Glutamatergic neuron (in vitro differentiated cells): ENCODE results near the gene ENPP3. TPM values are rescaled to one million over a fixed set of nuclear protein-coding genes. Genes with fewer than 3 reads are reported as not detected.

Experiments
- DNase-seq: peaks from one replicate; pipeline ENCODE4 v3.0.0; 2022
- H3K27ac Mint-ChIP-seq: one replicate; pipeline ENCODE4 v1.8.0; 2020; ENCODE audit warnings: mild to moderate bottlenecking, mixed read lengths, inconsistent platforms; ENCODE audit not compliant: unreplicated experiment
- H3K27me3 Mint-ChIP-seq: one replicate; pipeline ENCODE4 v1.8.0; 2020; ENCODE audit warnings: mild to moderate bottlenecking, moderate library complexity, mixed read lengths, inconsistent platforms; ENCODE audit not compliant: unreplicated experiment
- H3K36me3 Mint-ChIP-seq: one replicate; pipeline ENCODE4 v1.8.0; 2020; ENCODE audit warnings: mild to moderate bottlenecking, mixed read lengths, inconsistent platforms; ENCODE audit not compliant: unreplicated experiment
- H3K4me1 Mint-ChIP-seq: one replicate; pipeline ENCODE4 v1.8.0; 2020; ENCODE audit warnings: mild to moderate bottlenecking, low read depth, mixed read lengths, inconsistent platforms; ENCODE audit not compliant: unreplicated experiment
- H3K4me3 Mint-ChIP-seq: one replicate; pipeline ENCODE4 v1.8.0; 2020; ENCODE audit warnings: mild to moderate bottlenecking, mixed read lengths, inconsistent platforms; ENCODE audit not compliant: unreplicated experiment
- H3K9me3 Mint-ChIP-seq: one replicate; pipeline ENCODE4 v1.8.0; 2020; ENCODE audit warnings: mild to moderate bottlenecking, moderate library complexity, mixed read lengths, inconsistent platforms; ENCODE audit not compliant: unreplicated experiment
- CTCF ChIP-seq: fragments of 200-600 bp; sonication (generic); IDR thresholded peaks from one replicate; pipeline ENCODE4 v1.5.0; 2021; ENCODE audit not compliant: partially characterized antibody, unreplicated experiment
- total RNA-seq: library from RNA; stranded (reverse); fragmentation: NEBNext Ultra II Directional; extraction: Animal tissue kit (Norgen Biotek cat#: 25700); gene quantifications from one replicate; pipeline ENCODE4 v1.2.1, GENCODE V29; 2021; ENCODE audit not compliant: unreplicated experiment

Gene ENPP3
- total RNA-seq, 1 donor from 2014 or later = not detected

- Mint-ChIP-seq H3K9me3 (no peaks in the 10 kb centered on the region), H3K36me3 (no peaks in the 10 kb centered on the region), H3K4me1 (no peaks in the 10 kb centered on the region), H3K27ac (no peak overlapping the region), H3K4me3 (no peak overlapping the region), H3K27me3 (no peaks in the 10 kb centered on the region)
- TF ChIP-seq CTCF = no peak
- no peak for DNase-seq
These were observed 99.7 kb downstream of the ENPP3 start for GRCh38 chr6:131736811-131737210.

- Mint-ChIP-seq H3K36me3 (no peaks in the 10 kb centered on the region), H3K4me1 (no peaks in the 10 kb centered on the region), H3K27ac (no peak overlapping the region), H3K4me3 (no peak overlapping the region), H3K9me3 (peaks cover 1% of the 10 kb centered on the region), H3K27me3 (no peaks in the 10 kb centered on the region)
- DNase-seq = no peak
- TF ChIP-seq CTCF = no peak
These were observed 102.0 kb downstream of the ENPP3 start for GRCh38 chr6:131739136-131739535.

GRCh38 chr6:131740161-131740560 is 103.1 kb downstream of the ENPP3 start:
- Mint-ChIP-seq H3K27ac (no peak overlapping the region), H3K9me3 (peaks cover 1% of the 10 kb centered on the region), H3K27me3 (no peaks in the 10 kb centered on the region), H3K4me3 (no peak overlapping the region), H3K4me1 (no peaks in the 10 kb centered on the region), H3K36me3 (no peaks in the 10 kb centered on the region)
- DNase-seq = no peak
- no peak for TF ChIP-seq CTCF

- no peak overlapping the region for H3K4me3 Mint-ChIP-seq
- no peak for DNase-seq
- no peaks in the 10 kb centered on the region for H3K27me3 Mint-ChIP-seq
- TF ChIP-seq CTCF = no peak
- no peak overlapping the region for H3K27ac Mint-ChIP-seq
- H3K36me3 Mint-ChIP-seq = no peaks in the 10 kb centered on the region
- peaks cover 1% of the 10 kb centered on the region for H3K9me3 Mint-ChIP-seq
- no peaks in the 10 kb centered on the region for H3K4me1 Mint-ChIP-seq
These were observed 104.7 kb downstream of the ENPP3 start for GRCh38 chr6:131741688-131742393.

- no peaks in the 10 kb centered on the region for H3K4me1 Mint-ChIP-seq
- no peak overlapping the region for H3K4me3 Mint-ChIP-seq
- H3K27me3 Mint-ChIP-seq = no peaks in the 10 kb centered on the region
- no peak overlapping the region for H3K27ac Mint-ChIP-seq
- no peaks in the 10 kb centered on the region for H3K36me3 Mint-ChIP-seq
- DNase-seq = no peak
- H3K9me3 Mint-ChIP-seq = peaks cover 1% of the 10 kb centered on the region
- no peak for TF ChIP-seq CTCF
These were observed 107.6 kb downstream of the ENPP3 start for GRCh38 chr6:131744432-131745287.
